Right lung (tissue), 5 donors: ENCODE data around the gene KCNMA1. TPM values are rescaled to one million over a fixed set of nuclear protein-coding genes. Genes with fewer than 3 reads are reported as not detected.

Experiments
- DNase-seq, 2 donors: peaks; one replicate each; pipeline ENCODE4 v3.0.0-alpha.2; 2013
- polyA plus RNA-seq, 5 donors: library from polyadenylated mRNA; unstranded; fragments of 120-200 nt; gene quantifications; one replicate each; pipeline versions ENCODE4 v1.2.1 to v1.2.3, GENCODE V29; 2013; ENCODE audit warnings: inconsistent platforms in 1 of 5, low replicate concordance in 1 of 5; ENCODE audit not compliant: insufficient read length in 5 of 5, insufficient read depth in 1 of 5

KCNMA1 gene
- polyA plus RNA-seq, 5 donors: 3.8 to 4.6 (median 4.2) TPM

DNA sequence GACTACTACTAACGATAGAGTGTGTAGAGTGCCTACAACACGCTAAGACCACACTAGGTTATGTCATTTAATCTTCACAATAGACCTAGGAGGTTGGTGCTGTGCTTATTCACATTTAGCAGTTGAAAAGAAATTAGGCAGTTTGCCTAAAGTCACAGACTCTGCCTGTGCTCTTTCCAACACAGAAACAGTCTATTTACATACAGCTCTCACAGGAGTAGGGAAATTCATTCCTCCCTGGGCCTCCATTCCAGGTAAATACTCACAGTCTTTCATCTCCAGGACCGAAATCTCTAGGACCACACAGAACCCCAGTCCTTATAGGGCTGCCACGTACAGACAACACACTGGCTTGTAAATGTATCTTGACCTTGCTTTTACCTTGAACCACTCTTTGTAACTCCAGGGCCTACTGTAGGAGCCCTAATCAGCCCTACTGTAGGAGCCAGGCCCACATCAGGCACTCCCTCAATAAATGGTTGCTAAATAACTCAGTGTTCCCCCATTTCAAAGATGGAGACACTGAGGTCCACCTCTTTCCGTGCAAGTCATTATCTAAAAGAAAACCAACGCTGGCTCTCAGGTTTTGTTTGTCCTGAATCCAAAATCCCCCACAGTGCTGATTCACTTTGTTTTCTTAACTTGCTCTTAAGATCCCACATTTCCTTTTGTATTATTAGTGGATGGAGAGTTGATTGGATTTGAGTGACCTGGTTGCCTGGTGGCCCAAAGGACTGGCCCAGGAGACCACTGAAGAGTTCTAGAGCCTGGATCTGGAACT is 146.9 kb downstream of the KCNMA1 start:
- DNase-seq: peak; percentile 29 to 45

DNA sequence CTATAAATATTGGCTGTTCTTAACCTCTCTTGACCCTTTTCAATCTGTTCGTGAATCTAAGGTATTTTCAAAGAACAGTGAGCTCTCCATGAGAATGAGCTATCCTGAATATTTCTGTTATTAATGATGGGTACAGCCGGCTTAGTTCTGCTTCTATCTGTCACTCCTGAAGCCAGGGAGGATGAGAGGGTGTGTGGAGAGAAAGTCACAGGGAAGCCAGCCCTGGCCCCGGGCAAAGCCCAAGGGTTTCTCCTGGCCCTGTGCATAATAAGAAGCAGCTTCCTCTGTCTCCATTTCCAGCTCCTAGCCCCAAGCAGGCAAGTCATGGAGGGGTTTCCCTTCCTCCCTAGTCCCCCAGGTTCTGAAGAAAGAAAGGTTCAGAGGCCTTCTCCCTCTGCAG is 151.1 kb downstream of the KCNMA1 start:
- DNase-seq: no peak

DNA sequence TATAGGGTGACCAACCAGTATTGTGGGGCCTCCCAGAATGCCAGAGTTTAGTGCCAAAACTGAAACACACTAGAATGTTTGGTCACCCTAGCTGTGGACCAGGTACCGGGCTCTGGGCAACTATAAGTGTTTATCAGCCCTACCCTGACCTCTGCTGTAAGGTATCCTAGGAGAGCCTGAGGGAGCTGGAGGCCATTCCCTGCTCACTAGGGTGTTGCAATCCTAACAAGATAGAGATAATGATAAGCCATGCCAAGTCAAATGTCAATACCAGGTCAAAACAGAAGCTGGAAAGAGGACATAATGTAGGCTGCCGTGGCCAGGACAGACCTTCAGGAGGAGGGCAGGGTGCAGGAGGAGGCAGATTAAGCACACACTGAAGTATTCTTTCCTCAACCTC is 151.8 kb downstream of the KCNMA1 start:
- no peak for DNase-seq

DNA sequence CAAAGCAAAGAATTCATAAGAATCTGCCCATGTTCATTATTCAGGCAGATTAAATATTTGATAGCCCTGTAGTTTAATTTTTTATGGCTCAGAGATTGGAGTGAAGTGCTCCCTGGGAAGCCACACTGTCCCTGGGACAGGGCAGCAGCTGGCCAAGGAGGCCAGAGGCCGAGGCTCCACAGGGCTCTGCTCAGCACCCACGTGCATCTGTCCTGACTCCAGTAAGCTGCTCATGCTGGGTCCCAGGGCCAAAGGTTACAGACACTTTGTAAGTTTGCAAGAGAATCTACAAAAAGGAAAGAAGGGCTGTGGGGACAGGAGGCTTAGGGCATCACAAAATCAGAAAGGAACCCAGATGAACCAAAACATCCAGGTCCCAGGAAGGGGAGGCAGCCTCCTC is 155.5 kb downstream of the KCNMA1 start:
- DNase-seq: no peak

- no peak for DNase-seq
These were observed 158.0 kb downstream of the KCNMA1 start for GRCh38 chr10:77479586-77479985.

GRCh38 chr10:77478962-77479359 is 158.6 kb downstream of the KCNMA1 start:
- DNase-seq: no peak

DNA sequence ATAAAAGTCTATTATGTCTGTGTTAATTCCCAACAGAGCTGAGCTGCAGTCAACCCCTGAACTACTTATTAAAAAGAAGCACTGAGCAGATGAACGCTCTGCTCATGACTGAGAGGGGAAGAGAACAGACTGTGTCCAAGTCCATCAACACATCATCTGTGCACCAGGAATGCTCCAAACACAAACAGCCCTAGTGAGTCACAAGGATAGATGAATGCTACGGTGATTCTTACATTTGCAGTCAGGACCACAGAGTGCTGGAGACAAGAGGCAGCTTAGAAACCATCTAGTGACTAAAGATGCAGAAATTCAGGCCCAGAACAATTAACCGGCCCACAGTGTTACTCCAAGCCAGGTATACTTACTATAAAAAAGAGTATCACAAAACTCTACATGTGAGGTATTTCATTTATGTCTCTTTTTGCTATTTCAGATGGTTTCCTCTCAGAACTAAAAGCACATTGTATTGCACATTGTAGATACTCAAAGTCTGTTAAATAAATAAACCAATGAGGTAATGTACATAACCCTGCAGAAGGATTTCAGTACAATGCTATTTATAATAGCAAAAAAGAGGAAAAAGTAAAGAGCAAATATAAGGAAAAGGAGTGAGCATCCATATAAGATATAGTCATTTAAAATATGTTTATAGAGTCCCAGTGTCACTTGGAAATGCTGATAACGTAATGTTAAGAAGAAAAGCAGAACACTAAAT is 159.2 kb downstream of the KCNMA1 start:
- DNase-seq: no peak

DNA sequence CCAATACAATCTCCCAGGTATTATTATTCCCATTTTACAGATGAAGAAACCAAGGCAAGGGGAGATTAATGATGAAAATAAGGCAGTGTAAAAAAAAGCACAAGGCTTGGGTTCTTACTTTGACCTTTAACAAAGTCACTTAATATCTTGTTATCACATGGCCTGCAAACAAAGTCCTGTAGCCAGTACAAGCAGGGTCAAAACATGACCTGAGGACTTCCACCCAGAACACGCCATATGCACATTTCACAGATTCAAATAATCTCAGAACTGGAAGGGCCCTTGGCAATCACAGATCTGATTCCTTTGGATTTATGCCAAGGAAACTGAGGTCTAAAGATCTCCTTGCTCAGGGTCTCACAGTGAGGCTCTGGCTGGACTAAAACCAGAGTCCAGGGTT is 162.1 kb downstream of the KCNMA1 start:
- DNase-seq: no peak

- DNase-seq: no peak
These were observed 162.7 kb downstream of the KCNMA1 start for GRCh38 chr10:77474939-77475338.

DNA sequence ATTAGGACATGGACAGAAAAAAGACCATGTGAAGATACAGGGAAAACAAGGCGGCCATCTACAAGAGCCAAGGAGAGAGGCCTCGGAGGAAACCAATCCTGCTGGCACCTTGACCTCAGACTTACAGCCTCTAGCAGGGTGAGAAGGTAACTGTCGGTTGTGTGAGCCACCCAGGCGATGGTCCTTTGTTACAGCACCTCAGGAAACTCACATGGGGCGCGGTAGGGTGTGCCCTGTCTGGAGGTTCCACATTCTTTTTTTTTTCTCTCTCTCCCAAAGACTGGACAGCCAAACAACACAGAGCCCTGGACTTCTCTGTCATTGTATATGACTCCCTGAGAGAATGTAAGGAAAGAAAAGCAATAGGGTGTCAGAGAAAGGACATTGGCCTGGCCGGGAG is 163.2 kb downstream of the KCNMA1 start:
- DNase-seq: no peak

- DNase-seq: no peak
These were observed 165.5 kb downstream of the KCNMA1 start for GRCh38 chr10:77472146-77472545.

DNA sequence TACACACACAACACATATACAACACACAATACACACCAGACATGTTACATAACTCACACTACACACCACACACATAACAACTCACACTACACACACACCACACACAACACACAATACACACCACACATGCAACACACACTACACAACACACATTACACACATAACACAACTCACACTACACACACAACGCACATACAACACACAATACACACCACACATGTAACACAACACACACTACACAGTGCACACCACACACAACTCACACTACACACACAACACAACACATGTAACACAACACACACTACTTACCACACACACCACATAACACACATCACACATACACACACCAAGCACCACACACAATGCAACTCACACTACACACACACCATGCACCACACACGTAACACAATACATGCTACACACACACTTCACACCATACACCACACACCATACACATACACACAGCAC is 166.5 kb downstream of the KCNMA1 start:
- DNase-seq: no peak

DNA sequence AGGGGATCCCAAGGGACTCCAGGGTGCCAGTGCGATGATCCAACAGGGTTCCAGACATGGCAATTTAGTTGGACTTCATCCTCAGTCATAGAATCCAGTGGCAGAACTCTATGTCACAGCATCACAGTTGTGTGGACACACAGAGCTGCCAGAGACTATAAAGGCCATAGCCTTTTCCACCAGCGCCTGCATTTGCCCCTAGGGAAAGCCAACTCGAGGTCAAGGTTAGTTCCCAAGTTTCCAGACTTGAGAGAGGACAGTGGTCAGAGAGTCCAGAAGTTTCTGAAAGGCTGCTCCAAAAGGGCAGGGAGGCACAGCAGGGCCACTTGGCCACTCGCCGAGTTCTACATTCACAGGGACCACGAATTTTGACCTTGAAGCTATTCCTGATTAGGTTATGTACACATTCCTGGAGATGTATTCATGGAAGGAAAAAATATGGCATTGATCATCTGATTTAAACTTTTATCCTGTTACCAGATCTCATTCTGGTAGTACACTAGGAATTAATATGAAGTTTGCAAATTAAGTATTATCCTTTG is 170.1 kb downstream of the KCNMA1 start:
- DNase-seq: no peak

- no peak for DNase-seq
These were observed 173.5 kb downstream of the KCNMA1 start for GRCh38 chr10:77463967-77464745.

- no peak for DNase-seq
These were observed 174.1 kb downstream of the KCNMA1 start for GRCh38 chr10:77463499-77463898.

GRCh38 chr10:77461636-77462296 is 175.8 kb downstream of the KCNMA1 start:
- no peak for DNase-seq

GRCh38 chr10:77459905-77460304 is 177.7 kb downstream of the KCNMA1 start:
- DNase-seq: no peak

DNA sequence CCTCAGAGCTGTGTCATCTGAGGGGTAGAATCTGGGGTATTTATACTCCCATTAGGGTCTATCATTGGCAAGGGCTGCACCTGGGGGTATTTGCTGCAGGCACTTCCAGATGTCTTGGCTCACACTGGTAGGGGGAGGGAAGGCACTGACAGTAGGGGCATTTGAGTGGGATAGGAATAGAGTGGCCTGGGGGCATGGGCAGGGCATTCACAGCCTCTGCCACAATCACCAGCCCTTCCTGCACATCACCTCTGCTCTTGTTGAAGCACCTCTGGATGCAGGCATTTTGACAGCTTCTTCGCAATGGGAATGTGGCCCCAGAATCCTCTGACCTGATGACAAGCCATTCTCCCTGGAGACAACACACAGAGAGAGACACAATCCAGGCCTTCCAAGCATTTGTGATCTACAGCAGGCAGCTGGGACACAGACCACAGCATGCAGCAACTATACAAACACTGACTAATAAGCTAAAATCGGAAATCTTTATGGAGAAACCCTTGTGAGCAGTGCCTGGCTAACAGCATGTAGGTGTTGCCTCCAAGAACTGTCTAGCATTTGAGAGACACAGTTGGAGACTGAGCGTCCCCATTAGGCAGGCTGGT is 178.5 kb downstream of the KCNMA1 start:
- DNase-seq: no peak

DNA sequence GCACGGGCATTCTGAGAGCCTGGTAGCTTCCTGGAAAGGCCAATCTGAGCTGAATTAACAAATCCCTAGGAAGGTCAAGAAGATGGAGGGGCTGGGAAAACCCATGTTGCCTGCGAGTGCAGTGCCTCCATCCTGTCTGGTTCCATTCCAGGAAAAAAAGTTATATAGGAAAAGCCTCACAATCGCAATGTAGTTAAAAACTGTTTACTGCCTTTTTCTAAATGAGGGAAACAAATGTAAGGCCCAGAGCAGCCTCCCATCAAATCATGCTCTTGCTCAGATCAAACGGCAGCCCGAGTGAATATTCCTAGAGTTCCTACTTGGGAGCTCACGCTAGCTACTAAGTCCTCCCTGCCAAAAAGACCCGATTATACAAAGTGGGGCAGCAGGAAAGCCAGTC is 179.9 kb downstream of the KCNMA1 start:
- DNase-seq: no peak

GRCh38 chr10:77457266-77457665 is 180.3 kb downstream of the KCNMA1 start:
- DNase-seq: no peak

DNA sequence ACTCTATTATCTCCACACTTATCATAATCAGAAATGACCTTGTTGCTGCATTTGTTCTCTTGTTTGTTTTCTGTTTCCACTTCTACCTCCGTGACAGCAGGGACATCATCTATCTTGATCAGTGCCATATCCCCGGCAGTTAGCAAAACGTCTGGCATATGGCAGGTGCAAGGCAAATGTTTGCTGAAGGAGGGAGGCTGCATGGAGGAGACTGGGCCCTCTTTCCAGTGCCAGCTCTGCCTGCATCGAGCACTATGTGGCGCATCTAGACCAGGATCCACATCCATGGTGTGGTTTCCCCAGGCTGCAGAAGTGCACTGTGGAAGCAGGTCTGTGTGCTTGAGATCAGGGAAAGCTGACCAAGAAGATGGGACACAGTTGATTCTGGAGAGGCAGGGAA is 181.2 kb downstream of the KCNMA1 start:
- DNase-seq: no peak
